GM23338 (cell line): ENCODE measurements around the gene SERPINE2. TPM values are rescaled to one million over a fixed set of nuclear protein-coding genes. Genes with fewer than 3 reads are reported as not detected.

Experiments
- ATAC-seq: fragments of 200-7000 bp; cut with Tn5 transposase; 3 replicates; pipeline ENCODE4 v1.9.1; 2020
- DNase-seq: peaks from one replicate; pipeline ENCODE4 v3.0.0-alpha.2; 2015; ENCODE audit warnings: low spot score
- H2AFZ ChIP-seq: fragments of 200-600 bp; sonication (generic); 2 replicates; pipeline ENCODE4 v1.8.0; 2016; ENCODE audit warnings: antibody characterized with exemption, mild to moderate bottlenecking, moderate library complexity
- H3F3A ChIP-seq: fragments of 200-600 bp; sonication (generic); replicated peaks from 2 replicates; pipeline ENCODE4 v1.8.0; 2017; ENCODE audit warnings: antibody characterized with exemption, mixed run types, low read depth
- H3K27ac ChIP-seq: fragments of 200-600 bp; sonication (generic); 2 replicates; pipeline ENCODE4 v1.6.1; 2016; ENCODE audit warnings: low read depth
- H3K27me3 ChIP-seq: fragments of 200-600 bp; sonication (generic); 2 replicates; pipeline ENCODE4 v1.8.0; 2016; ENCODE audit warnings: mild to moderate bottlenecking, mixed run types, moderate library complexity; ENCODE audit not compliant: insufficient read depth
- H3K36me3 ChIP-seq: fragments of 200-600 bp; sonication (generic); 2 replicates; pipeline ENCODE4 v1.8.0; 2016; ENCODE audit warnings: mild to moderate bottlenecking; ENCODE audit not compliant: insufficient read depth
- H3K4me1 ChIP-seq: fragments of 200-600 bp; sonication (generic); 2 replicates; pipeline ENCODE4 v1.8.0; 2016; ENCODE audit warnings: mild to moderate bottlenecking, moderate library complexity; ENCODE audit not compliant: insufficient read depth
- H3K4me2 ChIP-seq: fragments of 200-600 bp; sonication (generic); 2 replicates; pipeline ENCODE4 v1.7.1; 2017; ENCODE audit warnings: mixed run types
- H3K4me3 ChIP-seq: fragments of 200-600 bp; sonication (generic); 2 replicates; pipeline ENCODE4 v1.6.1; 2016; ENCODE audit warnings: mixed run types
- H3K79me2 ChIP-seq: fragments of 200-600 bp; sonication (generic); replicated peaks from 2 replicates; pipeline ENCODE4 v1.8.0; 2017; ENCODE audit warnings: mild to moderate bottlenecking; ENCODE audit not compliant: insufficient read depth
- H3K9me2 ChIP-seq: fragments of 200-600 bp; sonication (generic); 2 replicates; pipeline ENCODE4 v1.8.0; 2017; ENCODE audit not compliant: insufficient read depth
- H4K20me1 ChIP-seq: fragments of 200-600 bp; sonication (generic); replicated peaks from 2 replicates; pipeline ENCODE4 v1.8.0; 2017; ENCODE audit warnings: mild to moderate bottlenecking; ENCODE audit not compliant: insufficient read depth
- H3K27ac Mint-ChIP-seq: 2 replicates; pipeline ENCODE4 v1.8.0; 2020; ENCODE audit warnings: inconsistent platforms, mild to moderate bottlenecking, moderate library complexity, mixed read lengths
- H3K27me3 Mint-ChIP-seq: 3 replicates; pipeline ENCODE4 v1.8.0; 2022; ENCODE audit warnings: low read depth, mild to moderate bottlenecking, moderate library complexity, mixed read lengths, inconsistent platforms; ENCODE audit not compliant: insufficient read depth, poor library complexity
- H3K36me3 Mint-ChIP-seq: 3 replicates; pipeline ENCODE4 v1.8.0; 2021; ENCODE audit warnings: low read depth, mild to moderate bottlenecking, inconsistent platforms, moderate library complexity, mixed read lengths
- H3K4me1 Mint-ChIP-seq: 3 replicates; pipeline ENCODE4 v1.8.0; 2020; ENCODE audit warnings: mild to moderate bottlenecking, inconsistent platforms, mixed read lengths
- H3K4me3 Mint-ChIP-seq: 3 replicates; pipeline ENCODE4 v1.8.0; 2021; ENCODE audit warnings: moderate library complexity, mild to moderate bottlenecking, inconsistent platforms, mixed read lengths
- H3K9me3 Mint-ChIP-seq: 3 replicates; pipeline ENCODE4 v1.8.0; 2020; ENCODE audit warnings: moderate library complexity, mild to moderate bottlenecking, inconsistent platforms, mixed read lengths
- CREB1 ChIP-seq: fragments of 250-450 bp; sonication (Bioruptor Pico); IDR thresholded peaks from 2 replicates; pipeline ENCODE4 v1.5.0; 2020; ENCODE audit warnings: low read depth, mild to moderate bottlenecking, moderate library complexity
- CTCF ChIP-seq, 2 experiments: fragments of 200-600 bp in 1 of 2; sonication (generic) in 1 of 2; conservative IDR thresholded peaks; 2 replicates each; pipeline versions ENCODE4 v1.5.1 to v1.6.1; 2016 to 2017; ENCODE audit warnings: antibody characterized with exemption in 2 of 2, low read depth in 2 of 2, mild to moderate bottlenecking in 2 of 2, moderate library complexity in 1 of 2
- ETS1 ChIP-seq: IDR thresholded peaks from 2 replicates; pipeline ENCODE4 v1.6.1; 2016; ENCODE audit warnings: antibody characterized with exemption
- EZH2 ChIP-seq: fragments of 200-600 bp; sonication (generic); IDR thresholded peaks from one replicate; pipeline ENCODE4 v1.8.0; 2017; ENCODE audit warnings: antibody characterized with exemption, mild to moderate bottlenecking, low read depth; ENCODE audit not compliant: unreplicated experiment
- EZH2phosphoT487 ChIP-seq: fragments of 200-600 bp; sonication (generic); IDR thresholded peaks from one replicate; pipeline ENCODE4 v1.8.1; 2018; ENCODE audit warnings: antibody characterized with exemption; ENCODE audit not compliant: unreplicated experiment
- JUNB ChIP-seq: IDR thresholded peaks from one replicate; pipeline ENCODE4 v1.6.1; 2016; ENCODE audit warnings: antibody characterized with exemption; ENCODE audit not compliant: unreplicated experiment
- NANOG ChIP-seq: IDR thresholded peaks from 2 replicates; pipeline ENCODE4 v1.6.1; 2016; ENCODE audit warnings: antibody characterized with exemption, borderline replicate concordance
- POLR2AphosphoS5 ChIP-seq: IDR thresholded peaks from 2 replicates; pipeline ENCODE4 v1.6.1; 2016; ENCODE audit warnings: antibody characterized with exemption, low read depth
- REST ChIP-seq: IDR thresholded peaks from one replicate; pipeline ENCODE4 v1.6.1; 2018; ENCODE audit warnings: antibody characterized with exemption; ENCODE audit not compliant: unreplicated experiment
- STAT1 ChIP-seq: IDR thresholded peaks from one replicate; pipeline ENCODE4 v1.6.1; 2016; ENCODE audit warnings: antibody characterized with exemption; ENCODE audit not compliant: unreplicated experiment
- ZNF114 ChIP-seq: fragments of 250-450 bp; sonication (Bioruptor Pico); IDR thresholded peaks from 2 replicates; pipeline ENCODE4 v1.5.0; 2020; ENCODE audit warnings: mild to moderate bottlenecking, moderate library complexity
- ZNF331 ChIP-seq: fragments of 250-450 bp; sonication (Bioruptor Pico); IDR thresholded peaks from 2 replicates; pipeline ENCODE4 v1.5.0; 2020; ENCODE audit warnings: low read depth, mild to moderate bottlenecking, moderate library complexity
- ZNF462 ChIP-seq: fragments of 250-450 bp; sonication (Bioruptor Pico); IDR thresholded peaks from 2 replicates; pipeline ENCODE4 v1.5.0; 2020; ENCODE audit warnings: mild to moderate bottlenecking, moderate library complexity
- polyA plus RNA-seq: library from polyadenylated mRNA; unstranded; fragments of >200 nt; fragmentation: Nextera tagmentation; extraction: Ambion mirVana; gene quantifications from 2 replicates; pipeline ENCODE4 v1.2.1, GENCODE V29; 2016
- total RNA-seq: library from RNA; depleted of rRNA; stranded (reverse); fragments of >200 nt; shearing (Covaris generic); gene quantifications from 2 replicates; pipeline ENCODE4 v1.2.3, GENCODE V29; 2014

SERPINE2 gene
- total and polyA plus RNA-seq, 2 experiments from 2014 or later: 38.6 to 44.2 TPM

- no peak overlapping the region for H3K27ac Mint-ChIP-seq
- Histone ChIP-seq H3K4me1 (no peaks in the 10 kb centered on the region), H2AFZ (no peak overlapping the region), H4K20me1 (peaks cover under 1% of the 10 kb centered on the region; the same call in 1 of the 2 replicates), H3K79me2 (peaks cover 10% of the 10 kb centered on the region), H3K4me2 (no peak overlapping the region), H3K9me2 (no peaks in the 10 kb centered on the region), H3K27me3 (no peaks in the 10 kb centered on the region), H3K27ac (no peak overlapping the region), H3K4me3 (no peak overlapping the region), H3F3A (no peaks in the 10 kb centered on the region), H3K36me3 (peaks cover 32% of the 10 kb centered on the region; the same call in 1 of the 2 replicates)
- peaks cover 24% of the 10 kb centered on the region; the same call in 2 of the 3 replicates for H3K36me3 Mint-ChIP-seq
- peaks cover 15% of the 10 kb centered on the region; the same call in 2 of the 3 replicates for H3K4me1 Mint-ChIP-seq
- ATAC-seq: no peak
- no peaks in the 10 kb centered on the region for H3K9me3 Mint-ChIP-seq
- no peak for TF ChIP-seq ETS1
- no peak for TF ChIP-seq POLR2AphosphoS5
- TF ChIP-seq EZH2: no peak
- TF ChIP-seq NANOG: no peak
- no peak for TF ChIP-seq ZNF331 (CRISPR knock-in tag)
- TF ChIP-seq CTCF (conservative IDR thresholded peaks at IDR 0.05; ENCODE audit: low read depth in 2 of 2): no peak
- no peak for TF ChIP-seq EZH2phosphoT487
- TF ChIP-seq CREB1 (CRISPR knock-in tag): no peak
- no peak for TF ChIP-seq REST
- no peak for TF ChIP-seq ZNF114 (CRISPR knock-in tag)
- no peak for TF ChIP-seq JUNB
- no peak for TF ChIP-seq ZNF462 (CRISPR knock-in tag)
- TF ChIP-seq STAT1: no peak
- H3K4me3 Mint-ChIP-seq: no peak overlapping the region
- DNase-seq: no peak
- peaks cover 3% of the 10 kb centered on the region for H3K27me3 Mint-ChIP-seq
These were observed 69.8 kb downstream of the SERPINE2 start for GRCh38 chr2:223969315-223969714.
